ENCODE results near the gene PARD3B. TPM values are rescaled to one million over a fixed set of nuclear protein-coding genes. Genes with fewer than 3 reads are reported as not detected.

PARD3B gene
- total RNA-seq, 1 experiment from 2014 or later: 6.4 TPM

- Histone ChIP-seq H3K23ac (ENCODE audit: insufficient read length, low read depth, low read length) (no peak overlapping the region), H3K27ac (ENCODE audit: insufficient read length, low read depth, low read length) (no peak overlapping the region), H2BK20ac (ENCODE audit: low read depth, low read length, poor library complexity, severe bottlenecking) (no peak overlapping the region), H3K9ac (ENCODE audit: extremely low read depth, insufficient read length, low read length) (no peak overlapping the region), H4K8ac (replicated peaks; ENCODE audit: insufficient read length, low read depth, low read length) (no peak overlapping the region), H3K27me3 (ENCODE audit: insufficient read depth, low read length) (no peaks in the 10 kb centered on the region), H3K4me2 (ENCODE audit: insufficient read depth, insufficient read length, low read length) (no peak overlapping the region), H2BK15ac (ENCODE audit: low read depth, low read length) (no peak overlapping the region), H2AFZ (ENCODE audit: low read length) (no peak overlapping the region), H3K23me2 (ENCODE audit: insufficient read length, low read depth, low read length, poor library complexity, severe bottlenecking) (no peaks in the 10 kb centered on the region), H3K79me1 (ENCODE audit: insufficient read depth, low read depth, low read length, poor library complexity, severe bottlenecking) (no peaks in the 10 kb centered on the region), H2AK5ac (ENCODE audit: insufficient read length, low read length) (no peak overlapping the region), H3K14ac (ENCODE audit: insufficient read depth, low read length) (no peak overlapping the region), H3K4ac (ENCODE audit: low read depth, low read length) (no peak overlapping the region), H4K91ac (ENCODE audit: insufficient read length, low read depth, low read length) (no peak overlapping the region), H2BK12ac (ENCODE audit: insufficient read length, low read depth, low read length) (no peak overlapping the region), H4K20me1 (ENCODE audit: control insufficient read depth, insufficient read depth, insufficient read length) (no peaks in the 10 kb centered on the region), H2BK5ac (ENCODE audit: insufficient read length, low read length) (no peak overlapping the region), H3K4me1 (ENCODE audit: insufficient read depth, low read length) (peaks cover 2% of the 10 kb centered on the region; the same call in 1 of the 2 replicates), H2BK120ac (ENCODE audit: low read depth, low read length, poor library complexity, severe bottlenecking) (no peak overlapping the region), H3K79me2 (ENCODE audit: insufficient read depth, low read length) (no peaks in the 10 kb centered on the region), H3T11ph (ENCODE audit: low read length) (no peak overlapping the region), H3K9me3 (ENCODE audit: control insufficient read depth, low read depth, low read length) (no peaks in the 10 kb centered on the region), H3K56ac (ENCODE audit: insufficient read length, low read depth, low read length) (no peak overlapping the region), H4K5ac (ENCODE audit: insufficient read length, low read depth, low read length) (no peak overlapping the region), H3K18ac (ENCODE audit: insufficient read length, low read depth, low read length) (no peak overlapping the region)
- DNase-seq: no peak
- TF ChIP-seq CTCF (conservative IDR thresholded peaks at IDR 0.05): no peak
- no peaks in the 10 kb centered on the region; the same call in 1 of the 2 replicates for H3K27me3 Mint-ChIP-seq (ENCODE audit: low read depth)
- H3K27ac Mint-ChIP-seq: no peak overlapping the region
- H3K36me3 Mint-ChIP-seq (ENCODE audit: insufficient read depth in 1 of 3, low read depth in 3 of 3): peaks cover 0 to 6% (median 3%) of the 10 kb centered on the region in 3 experiments; a peak in 4 of 7 replicates
- H3K4me3 Mint-ChIP-seq: no peak overlapping the region
- H3K4me1 Mint-ChIP-seq: peaks cover 13 to 17% of the 10 kb centered on the region in 2 experiments
- peaks cover 3% of the 10 kb centered on the region in 2 experiments; a peak in 4 of 5 replicates for H3K9me3 Mint-ChIP-seq
- no CpG with 5 or more reads among the region's 4 CpGs for WGBS (ENCODE audit: extremely low coverage, insufficient read length, low lambda C conversion rate)
These were observed 954.8 kb downstream of the PARD3B start for GRCh38 chr2:205500065-205500464.

Measured in H9 (cell line).